HG03469 (cell line): ENCODE data around the gene MEST.
"Not testable (repeated sequence)": the region's sequence is repeated elsewhere in the genome, so short reads cannot be mapped to it uniquely, and the experiment has no call there.

Experiments used
- ATAC-seq: cut with Tn5 transposase; IDR thresholded peaks from one replicate; pipeline ENCODE4 v1.9.1; 2021; ENCODE audit warnings: mild to moderate bottlenecking, moderate library complexity, moderate number of reproducible peaks; ENCODE audit not compliant: unreplicated experiment

Gene MEST

DNA sequence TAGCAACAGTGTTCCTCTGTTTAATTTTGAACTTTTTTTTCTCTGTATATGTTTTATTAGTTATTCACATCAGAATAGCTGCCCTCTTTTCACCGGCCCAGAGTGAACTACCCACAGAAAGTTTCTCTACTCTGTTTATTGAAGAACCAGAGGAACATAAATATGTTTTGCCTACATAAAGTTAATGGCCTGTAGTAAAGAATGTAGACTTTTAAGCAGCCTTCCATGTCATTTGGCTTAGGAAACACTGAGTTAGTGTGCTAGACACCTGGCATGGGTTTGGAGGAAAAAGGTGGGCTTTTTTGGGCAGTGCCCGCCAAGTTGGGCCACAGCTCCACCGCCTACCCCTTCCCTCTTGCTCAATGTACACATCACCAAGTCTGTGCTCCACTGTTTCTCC is 8.9 kb upstream of the MEST start:
- ATAC-seq: no peak

- no peak for ATAC-seq
Measured at GRCh38 chr7:130485734-130486113, 6.2 kb upstream of the MEST start.

GRCh38 chr7:130486114-130486953 is 5.6 kb upstream of the MEST start:
- ATAC-seq: no peak

DNA sequence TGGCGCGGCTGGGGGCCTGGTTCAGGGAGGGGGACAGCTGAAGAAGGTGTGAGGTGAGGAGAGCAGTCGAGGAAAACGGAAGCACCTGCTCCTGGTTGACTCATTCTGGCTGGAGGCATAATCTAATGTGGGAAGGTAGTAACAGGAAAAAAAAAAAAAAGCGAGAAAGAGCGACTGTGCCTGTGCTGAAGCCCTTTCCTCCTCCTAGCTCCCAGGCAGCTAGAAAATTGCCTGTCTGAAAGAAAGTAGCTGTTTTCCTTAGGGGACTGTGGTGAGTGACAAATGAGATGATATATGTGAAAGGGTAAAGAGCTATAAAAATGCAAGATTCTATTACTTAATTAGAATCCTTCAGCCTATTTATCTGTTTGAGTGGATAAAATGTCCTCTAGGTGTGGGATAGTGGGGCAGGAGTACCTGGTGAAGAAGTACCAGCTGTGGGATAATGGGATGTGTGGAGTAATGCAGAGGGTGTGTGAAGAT is 4.9 kb upstream of the MEST start:
- no peak for ATAC-seq

DNA sequence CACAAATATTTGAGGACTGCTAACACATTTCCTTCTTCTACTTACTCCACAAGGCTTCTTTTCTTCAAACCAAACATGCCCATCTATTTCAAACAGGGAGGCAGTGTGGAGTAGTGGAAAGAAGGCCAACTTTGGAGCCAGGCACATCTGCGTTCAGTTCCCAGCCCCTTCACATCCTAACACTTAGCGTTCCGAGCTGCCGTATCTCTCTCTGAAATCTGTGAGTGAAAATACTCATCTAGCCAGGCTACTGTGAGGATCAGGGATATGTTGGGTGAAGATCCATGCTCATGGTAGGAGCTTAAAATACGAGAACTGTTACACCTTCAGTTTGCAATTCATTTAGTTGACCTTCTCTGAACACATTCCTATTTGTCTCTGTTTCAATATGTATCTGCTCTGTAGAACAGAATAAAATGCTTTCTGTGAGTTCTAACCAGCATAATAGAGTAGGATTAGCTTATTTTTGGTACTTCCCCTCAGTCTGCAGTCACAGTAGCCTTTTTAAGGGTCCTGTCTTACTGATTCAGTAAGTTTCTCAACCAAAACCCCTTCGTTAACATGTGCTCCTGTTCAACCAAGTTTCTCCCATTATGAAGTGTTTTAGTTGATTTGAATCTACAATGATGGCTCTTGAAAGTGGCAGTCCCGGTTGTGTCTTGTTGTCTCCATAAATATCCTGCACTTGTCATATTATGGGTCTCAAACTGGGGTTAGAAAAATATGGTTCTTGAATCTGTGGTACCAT is 3.3 kb upstream of the MEST start:
- ATAC-seq: no peak

GRCh38 chr7:130489140-130489983 is 2.5 kb upstream of the MEST start:
- ATAC-seq: no peak

- ATAC-seq: no peak
Measured at GRCh38 chr7:130490311-130490791, 1.5 kb upstream of the MEST start.

DNA sequence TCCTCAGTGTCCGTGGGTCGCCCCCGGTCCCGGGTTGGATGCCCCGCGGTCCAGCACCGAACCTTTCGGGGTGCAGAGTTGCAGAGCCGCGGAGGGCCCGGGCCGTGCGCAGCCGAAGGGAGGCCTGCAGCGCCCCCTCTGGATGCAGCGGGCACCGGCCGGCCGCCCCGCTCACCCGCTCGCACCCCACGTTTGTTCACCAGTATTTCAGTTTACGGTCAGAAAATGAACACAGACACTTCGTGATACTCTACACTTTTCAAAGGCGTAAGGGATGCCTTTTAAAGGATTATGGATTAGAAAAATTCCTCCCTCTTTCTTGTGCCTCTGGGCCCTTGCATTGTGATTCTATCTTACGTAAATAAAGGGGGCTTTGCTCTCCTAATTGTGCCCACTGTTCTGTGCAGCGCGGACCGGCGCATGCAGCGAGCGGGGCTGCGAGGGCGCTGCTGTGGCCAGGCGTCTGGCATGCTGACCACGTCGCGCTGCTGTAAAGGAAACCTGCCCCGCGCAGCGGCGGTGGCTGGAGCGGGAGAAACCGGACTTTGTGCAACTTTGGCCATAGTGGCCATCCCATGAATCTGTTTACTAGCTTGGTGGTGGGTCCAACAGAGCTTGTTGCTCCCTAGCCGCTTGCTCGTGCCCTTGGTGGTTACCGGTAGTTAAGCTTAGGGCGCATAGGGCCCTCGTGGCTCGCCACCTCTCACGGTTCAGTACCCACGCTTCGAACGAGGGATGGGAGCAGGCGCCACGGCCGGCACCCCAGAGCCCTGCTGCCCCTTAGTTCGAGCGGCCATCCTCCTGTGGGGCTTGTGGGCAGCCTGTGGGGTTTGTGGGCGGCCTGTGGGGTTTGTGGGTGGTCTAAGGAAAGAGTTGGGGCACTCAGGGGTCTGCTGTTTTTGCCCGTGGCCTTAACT is 739 bp upstream of the MEST start:
- ATAC-seq: no peak

GRCh38 chr7:130492523-130493274 is 814 bp downstream of the MEST start:
- no peak for ATAC-seq

- no peak for ATAC-seq
Measured at GRCh38 chr7:130493275-130493873, 1.5 kb downstream of the MEST start.

DNA sequence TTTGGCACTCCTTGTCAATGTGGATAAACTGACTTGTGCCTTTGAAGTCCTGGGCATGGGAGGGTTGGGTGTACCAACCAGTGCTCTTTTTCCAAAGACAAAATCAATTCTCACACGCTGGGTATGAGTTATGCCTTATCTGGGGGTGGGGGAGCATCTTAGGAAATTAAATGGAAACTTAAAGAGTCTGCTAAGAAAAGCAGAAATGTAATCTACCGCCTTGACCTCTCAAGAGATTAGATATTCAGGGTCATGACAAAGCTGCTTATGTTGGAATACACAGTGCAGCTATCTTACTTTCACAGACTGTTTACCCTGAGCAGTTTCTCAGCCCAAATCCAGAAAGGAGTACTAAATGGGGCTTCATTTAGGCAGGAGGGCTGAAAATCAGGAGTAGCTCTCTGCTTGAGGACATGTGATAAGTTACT is 2.6 kb downstream of the MEST start:
- no peak for ATAC-seq

- ATAC-seq: no peak
Measured at GRCh38 chr7:130500463-130500862, 8.6 kb downstream of the MEST start.

DNA sequence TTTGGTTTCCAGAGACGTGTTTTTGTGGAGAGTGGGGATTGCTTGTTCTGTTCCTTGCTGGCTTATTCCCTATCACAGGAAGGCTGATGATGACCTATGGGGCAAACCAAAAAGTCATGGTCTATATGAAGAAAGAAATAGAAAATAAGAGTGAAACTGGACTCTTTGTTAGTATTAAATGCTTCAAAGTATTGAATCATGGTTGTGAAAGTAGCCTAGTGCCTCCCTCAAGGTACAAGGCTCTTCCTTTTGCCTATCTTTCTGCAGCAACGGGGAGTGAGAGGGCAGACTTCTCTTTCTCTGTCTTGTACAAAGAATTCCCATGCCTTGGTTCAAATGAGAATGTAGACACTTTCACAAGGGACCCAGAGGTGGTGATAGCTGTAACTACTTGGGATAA is 9.0 kb downstream of the MEST start:
- no peak for ATAC-seq

DNA sequence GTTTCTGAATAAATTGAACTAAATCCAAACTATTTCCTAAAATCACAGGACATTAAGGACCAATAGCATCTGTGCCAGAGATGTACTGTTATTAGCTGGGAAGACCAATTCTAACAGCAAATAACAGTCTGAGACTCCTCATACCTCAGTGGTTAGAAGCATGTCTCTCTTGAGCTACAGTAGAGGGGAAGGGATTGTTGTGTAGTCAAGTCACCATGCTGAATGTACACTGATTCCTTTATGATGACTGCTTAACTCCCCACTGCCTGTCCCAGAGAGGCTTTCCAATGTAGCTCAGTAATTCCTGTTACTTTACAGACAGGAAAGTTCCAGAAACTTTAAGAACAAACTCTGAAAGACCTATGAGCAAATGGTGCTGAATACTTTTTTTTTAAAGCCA is 13.9 kb downstream of the MEST start:
- ATAC-seq: no peak

GRCh38 chr7:130506358-130506757 is 14.5 kb downstream of the MEST start:
- ATAC-seq: no peak

DNA sequence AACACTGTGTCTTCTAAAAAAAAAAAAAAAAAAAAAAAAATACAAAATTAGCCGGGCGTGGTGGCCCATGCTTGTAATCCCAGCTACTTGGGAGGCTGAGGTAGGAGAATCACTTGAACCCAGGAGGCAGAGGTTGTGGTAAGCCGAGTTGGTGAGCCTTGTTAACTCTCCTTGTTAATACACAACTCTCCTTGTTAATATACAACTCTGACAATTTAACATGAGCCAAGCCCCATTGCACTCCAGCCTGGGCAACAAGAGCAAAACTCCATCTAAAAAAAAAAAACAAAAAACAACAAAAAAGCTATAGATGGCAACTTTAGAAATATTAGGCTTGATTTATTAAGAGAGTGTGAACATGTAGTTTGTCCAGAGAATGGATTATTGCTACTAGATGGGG is 20.2 kb downstream of the MEST start:
- not testable (repeated sequence) for ATAC-seq

DNA sequence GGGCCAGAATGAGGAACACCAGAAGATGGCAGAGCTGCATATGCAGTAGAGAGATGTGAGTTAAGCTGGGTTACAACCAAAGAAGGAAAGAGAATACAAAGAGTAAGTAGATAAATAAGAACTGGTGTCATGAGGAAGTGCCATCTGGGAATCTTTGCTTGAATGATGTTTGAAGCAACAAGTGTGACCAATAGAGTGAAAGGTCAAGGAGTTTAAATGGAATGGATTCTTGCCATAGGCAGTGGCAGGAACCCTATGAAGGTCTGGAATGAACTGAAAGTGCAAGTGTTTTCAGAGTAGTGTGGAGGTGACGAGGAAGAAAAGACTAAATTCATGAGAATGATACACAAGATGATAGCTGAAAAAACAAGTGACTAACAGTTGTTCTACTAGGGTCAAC is 21.6 kb downstream of the MEST start:
- ATAC-seq: no peak

GRCh38 chr7:130515315-130516040 is 23.6 kb downstream of the MEST start:
- ATAC-seq: no peak
